Embryonic facial prominence (tissue), 1 donor: ENCODE measurements around the gene DDX3Y.

Experiments used
- DNase-seq: peaks from one replicate; pipeline ENCODE4 v3.0.0-alpha.2; 2016; ENCODE audit errors: extremely low spot score

DDX3Y gene

GRCh38 chrY:12904618-12905516 is at the start of gene DDX3Y:
Gene DDX3Y (plus strand): TSS chrY:12904868. CDS start chrY:12904937, 69 bp downstream.
- peak; percentile 88 for DNase-seq

GRCh38 chrY:12855791-12856275 is 48.8 kb upstream of the DDX3Y start:
- no peak for DNase-seq

GRCh38 chrY:12867960-12868359 is 36.7 kb upstream of the DDX3Y start:
- no peak for DNase-seq

- DNase-seq: no peak
These were observed 7.7 kb upstream of the DDX3Y start for GRCh38 chrY:12896973-12897372.

GRCh38 chrY:12898604-12899003 is 6.1 kb upstream of the DDX3Y start:
- no peak for DNase-seq

- peak; percentile 71 for DNase-seq
These were observed 827 bp downstream of the DDX3Y start for GRCh38 chrY:12905517-12905872.

- DNase-seq: no peak
These were observed 1.2 kb downstream of the DDX3Y start for GRCh38 chrY:12905895-12906294.

GRCh38 chrY:12913541-12913940 is 8.9 kb downstream of the DDX3Y start:
- no peak for DNase-seq

- no peak for DNase-seq
These were observed 23.4 kb downstream of the DDX3Y start for GRCh38 chrY:12928043-12928442.

- DNase-seq: no peak
These were observed 37.3 kb downstream of the DDX3Y start for GRCh38 chrY:12941725-12942687.
